IPS-18a (cell line): ENCODE results near the gene MFSD6L.

Experiments
- H3K27ac ChIP-seq: one replicate; pipeline ENCODE4 v1.5.1; 2013; ENCODE audit warnings: low read length
- H3K27me3 ChIP-seq: one replicate; pipeline ENCODE4 v1.6.1; 2013; ENCODE audit warnings: mild to moderate bottlenecking, low read length; ENCODE audit not compliant: control insufficient read depth, insufficient read depth
- H3K36me3 ChIP-seq: one replicate; pipeline ENCODE4 v1.6.1; 2013; ENCODE audit warnings: low read depth, low read length; ENCODE audit not compliant: control insufficient read depth
- H3K4me1 ChIP-seq: one replicate; pipeline ENCODE4 v1.6.1; 2013; ENCODE audit warnings: low read depth, low read length; ENCODE audit not compliant: control insufficient read depth
- H3K4me3 ChIP-seq: one replicate; pipeline ENCODE4 v1.5.1; 2013; ENCODE audit warnings: low read length
- H3K9ac ChIP-seq: one replicate; pipeline ENCODE4 v1.6.1; 2013; ENCODE audit warnings: mild to moderate bottlenecking, low read length, moderate library complexity
- H3K9me3 ChIP-seq: one replicate; pipeline ENCODE4 v1.6.1; 2013; ENCODE audit warnings: low read depth, low read length; ENCODE audit not compliant: control insufficient read depth

Gene MFSD6L

DNA sequence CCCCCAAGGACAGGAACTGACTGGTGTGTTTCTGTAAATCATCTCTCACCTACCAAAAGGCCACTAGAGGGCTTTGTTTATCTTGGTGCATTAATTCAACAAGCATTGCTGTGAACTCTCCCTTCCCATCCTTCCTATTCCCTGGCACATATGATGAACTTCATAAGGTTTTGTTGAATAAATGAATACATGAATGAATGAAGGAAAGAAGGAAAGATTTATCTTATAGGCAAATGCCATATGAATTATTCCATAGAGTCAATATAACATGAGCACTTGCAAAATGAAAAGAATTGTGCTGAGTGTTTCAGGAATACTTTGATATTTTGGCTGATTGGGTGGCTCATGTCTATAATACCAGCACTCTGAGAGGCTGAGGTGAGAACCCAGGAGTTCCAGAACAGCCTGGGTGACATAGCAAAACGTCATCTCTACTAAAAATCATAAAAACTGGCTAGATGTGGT is 45.2 kb downstream of the MFSD6L start:
- no peaks in the 10 kb centered on the region for H3K4me1 ChIP-seq
- H3K9ac ChIP-seq: no peak overlapping the region
- H3K36me3 ChIP-seq: no peaks in the 10 kb centered on the region
- no peaks in the 10 kb centered on the region for H3K27me3 ChIP-seq
- no peak overlapping the region for H3K27ac ChIP-seq
- no peak overlapping the region for H3K4me3 ChIP-seq
- no peaks in the 10 kb centered on the region for H3K9me3 ChIP-seq

DNA sequence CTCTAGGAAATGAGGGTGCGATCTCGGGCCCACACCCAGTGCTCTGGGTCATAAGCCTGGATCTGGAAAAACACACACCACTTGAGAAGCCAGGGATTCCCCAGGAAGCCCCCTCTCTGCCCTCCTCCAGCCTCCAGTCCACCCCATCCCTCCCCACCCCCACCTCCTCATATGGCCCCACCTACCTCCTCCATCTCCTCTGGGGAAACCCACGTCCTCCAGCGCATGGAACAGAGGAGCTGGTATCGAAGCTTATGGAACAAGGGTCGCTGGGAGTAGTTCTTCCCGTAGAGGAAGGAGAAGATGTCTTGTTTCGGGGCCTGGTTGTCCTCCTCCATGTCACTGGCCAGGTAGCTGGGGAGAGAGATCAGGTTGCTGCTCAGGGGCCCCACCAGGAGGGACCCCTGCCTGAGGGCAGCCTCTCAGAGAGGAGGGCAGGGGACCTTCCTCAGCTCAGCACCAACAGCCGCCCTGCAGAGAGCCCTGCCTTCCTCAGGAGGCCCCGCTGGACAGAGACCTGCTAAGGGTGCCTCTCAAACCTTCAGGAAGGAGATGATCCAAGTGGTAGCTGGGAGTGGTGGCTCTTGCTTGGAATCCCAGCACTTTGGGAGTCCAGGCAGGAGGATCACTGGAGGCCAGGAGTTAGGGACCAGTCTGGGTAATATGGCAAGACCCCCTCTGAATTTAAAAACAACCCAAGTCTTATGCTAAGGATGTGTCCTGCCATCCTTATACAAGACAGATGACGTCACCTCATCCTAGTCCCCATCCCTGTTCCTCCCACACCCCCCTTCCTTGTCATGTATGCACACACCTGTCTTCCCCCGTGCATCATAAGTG is 45.8 kb downstream of the MFSD6L start:
- Histone ChIP-seq H3K4me1 (no peaks in the 10 kb centered on the region), H3K27ac (no peak overlapping the region), H3K9ac (no peak overlapping the region), H3K9me3 (no peaks in the 10 kb centered on the region), H3K4me3 (no peak overlapping the region), H3K36me3 (no peaks in the 10 kb centered on the region), H3K27me3 (no peaks in the 10 kb centered on the region)

DNA sequence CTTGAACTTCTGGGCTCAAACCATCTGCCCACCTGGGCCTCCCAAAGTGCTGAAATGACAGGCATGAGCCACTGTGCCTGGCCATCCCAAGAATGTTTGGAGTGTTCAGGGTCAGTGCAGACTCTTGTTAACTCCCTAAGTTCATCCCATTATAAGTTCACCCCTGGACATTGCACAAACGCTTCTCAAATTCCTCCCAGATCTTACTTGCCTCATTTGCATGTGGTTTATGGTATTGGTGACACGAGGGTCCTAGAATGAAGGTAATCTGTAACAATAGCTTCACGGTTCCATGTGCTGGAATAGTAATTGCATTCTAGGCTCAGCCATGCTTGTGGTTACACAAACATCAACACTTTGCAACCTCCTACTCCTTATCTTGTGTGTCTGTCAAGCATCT is 49.5 kb downstream of the MFSD6L start:
- Histone ChIP-seq H3K9me3 (no peaks in the 10 kb centered on the region), H3K27me3 (no peaks in the 10 kb centered on the region), H3K36me3 (no peaks in the 10 kb centered on the region), H3K27ac (no peak overlapping the region), H3K4me1 (peaks cover 3% of the 10 kb centered on the region), H3K4me3 (no peak overlapping the region), H3K9ac (no peak overlapping the region)

DNA sequence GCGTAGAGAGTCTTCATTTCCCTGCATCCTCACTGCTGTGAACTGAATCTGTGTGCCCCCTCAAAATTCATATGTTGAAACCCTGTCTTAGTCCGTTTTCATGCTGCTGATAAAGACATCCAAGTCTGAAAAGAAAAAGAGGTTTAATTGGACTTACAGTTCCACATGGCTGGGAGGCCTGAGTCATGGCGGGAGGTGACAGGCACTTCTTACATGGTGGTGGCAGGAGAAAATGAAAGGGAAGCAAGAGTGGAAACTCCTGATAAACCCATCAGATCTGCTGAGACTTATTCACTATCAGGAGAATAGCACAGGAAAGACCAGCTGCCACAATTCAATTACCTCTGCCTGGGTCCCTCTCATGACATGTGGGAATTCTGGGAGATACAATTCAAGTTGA is 51.4 kb downstream of the MFSD6L start:
- Histone ChIP-seq H3K36me3 (no peaks in the 10 kb centered on the region), H3K9ac (no peak overlapping the region), H3K4me1 (peaks cover 3% of the 10 kb centered on the region), H3K9me3 (no peaks in the 10 kb centered on the region), H3K27me3 (no peaks in the 10 kb centered on the region), H3K4me3 (no peak overlapping the region), H3K27ac (no peak overlapping the region)
